K562 (cell line): Measurements from ENCODE around the gene ATP6V1F. TPM values are rescaled to one million over a fixed set of nuclear protein-coding genes. Genes with fewer than 3 reads are reported as not detected.

ENCODE experiments used
- ATAC-seq: fragments of 200-7000 bp; cut with Tn5 transposase; 3 replicates; pipeline ENCODE4 v1.9.1; 2020; ENCODE audit warnings: moderate library complexity
- BruUV-seq: library from RNA; stranded (reverse); fragments of 400-500 nt; replicated peaks from 2 replicates; lab custom pipeline; 2021; lab: Mats Ljungman, UMichigan
- CTCF ChIA-PET: fragments of 300-600 bp; formaldehyde crosslinking; extraction: SDS; loops from one replicate; lab custom pipeline; 2021; ENCODE audit warnings: low intra/inter-chr PET ratio; lab: Yijun Ruan, JAX
- POLR2A ChIA-PET: fragments of 300-600, 350-650 bp; sonication (Branson Sonifier 250); formaldehyde crosslinking; extraction: SDS; loops from one replicate; lab custom pipeline; 2021; ENCODE audit warnings: antibody characterized with exemption, inconsistent platforms; lab: Yijun Ruan, JAX
- DNase-seq, 4 experiments: peaks; one replicate each; pipeline versions ENCODE4 v3.0.0 to v3.0.0-alpha.2; 2011 to 2018; ENCODE audit warnings: low spot score in 3 of 4, mixed read lengths in 3 of 4; ENCODE audit errors: extremely low read depth in 1 of 4
- FAIRE-seq: peaks from 2 replicates; lab custom pipeline; 2011; peaks lifted over from hg19 to GRCh38; lab: Jason Lieb, UNC
- H2AFZ ChIP-seq: 2 replicates; pipeline ENCODE4 v1.6.0; 2011; ENCODE audit warnings: low read depth, low read length, control low read depth, inconsistent platforms
- H3K27ac ChIP-seq: fragments of 200-600 bp; 3 replicates; pipeline ENCODE4 v1.8.0; 2011; ENCODE audit warnings: low read depth, mild to moderate bottlenecking, control low read depth, inconsistent platforms, low read length, moderate library complexity, mixed read lengths; ENCODE audit errors: extremely low read depth
- H3K27me3 ChIP-seq, 2 experiments: fragments of 300-600 bp in 1 of 2; 2 replicates in 1 of 2; 3 replicates in 1 of 2; pipeline versions ENCODE4 v1.6.0 to v1.8.0; 2011; ENCODE audit warnings: inconsistent platforms in 2 of 2, low read length in 2 of 2, mild to moderate bottlenecking in 1 of 2, mixed read lengths in 1 of 2, moderate library complexity in 1 of 2; ENCODE audit not compliant: control insufficient read depth in 2 of 2, insufficient read depth in 2 of 2
- H3K36me3 ChIP-seq: fragments of 300-600 bp; 3 replicates; pipeline ENCODE4 v1.8.0; 2011; ENCODE audit warnings: mild to moderate bottlenecking, low read length, inconsistent platforms; ENCODE audit not compliant: control insufficient read depth, insufficient read depth
- H3K4me1 ChIP-seq, 2 experiments: fragments of 200-600 bp in 1 of 2; replicated peaks in 1 of 2; 2 replicates in 1 of 2; 3 replicates in 1 of 2; pipeline versions ENCODE4 v1.5.1 to v1.8.0; 2011; ENCODE audit warnings: inconsistent platforms in 2 of 2, low read length in 2 of 2, mild to moderate bottlenecking in 1 of 2, mixed read lengths in 1 of 2, moderate library complexity in 1 of 2; ENCODE audit not compliant: control insufficient read depth in 2 of 2, insufficient read depth in 2 of 2
- H3K4me2 ChIP-seq: 2 replicates; pipeline ENCODE4 v1.6.1; 2011; ENCODE audit warnings: low read length, control low read depth, inconsistent platforms, mixed read lengths; ENCODE audit not compliant: insufficient read depth
- H3K4me3 ChIP-seq: fragments of 200-600 bp; sonication (generic), shearing (Covaris generic); 2 replicates; pipeline ENCODE4 v1.5.1; 2016; ENCODE audit warnings: control low read depth, inconsistent platforms
- H3K79me2 ChIP-seq: fragments of 200-600 bp; 3 replicates; pipeline ENCODE4 v1.8.0; 2011; ENCODE audit warnings: low read length, inconsistent platforms; ENCODE audit not compliant: control insufficient read depth, insufficient read depth
- H3K9ac ChIP-seq, 2 experiments: 2 replicates each; pipeline versions ENCODE4 v1.6.0 to v1.6.1; 2011; ENCODE audit warnings: low read depth in 2 of 2, low read length in 2 of 2, control low read depth in 1 of 2, inconsistent platforms in 1 of 2, mild to moderate bottlenecking in 1 of 2, mixed read lengths in 1 of 2; ENCODE audit not compliant: insufficient read depth in 1 of 2
- H3K9me1 ChIP-seq: one replicate; pipeline ENCODE4 v1.6.0; 2011; ENCODE audit warnings: inconsistent platforms, mild to moderate bottlenecking, low read length, moderate library complexity; ENCODE audit not compliant: control insufficient read depth, insufficient read depth
- H3K9me3 ChIP-seq: replicated peaks from 2 replicates; pipeline ENCODE4 v1.5.1; 2011; ENCODE audit warnings: low read depth, low read length, inconsistent platforms; ENCODE audit not compliant: control insufficient read depth, insufficient read depth
- H4K20me1 ChIP-seq: replicated peaks from 2 replicates; pipeline ENCODE4 v1.6.1; 2011; ENCODE audit warnings: low read length, inconsistent platforms, mixed read lengths; ENCODE audit not compliant: control insufficient read depth, insufficient read depth
- ATF1 ChIP-seq, 2 experiments: fragments of 450-650 bp in 1 of 2; IDR thresholded peaks; 2 replicates each; pipeline ENCODE4 v1.6.1; 2016; ENCODE audit warnings: missing compliant biosample characterization in 1 of 2, missing genetic modification characterization in 1 of 2
- BRCA1 ChIP-seq, 2 experiments: fragments of 450-650 bp in 1 of 2; sonication (generic) in 1 of 2; formaldehyde crosslinking in 1 of 2; IDR thresholded peaks; 2 replicates each; pipeline versions ENCODE4 v1.5.0 to v1.6.1; 2017 to 2020; ENCODE audit warnings: mild to moderate bottlenecking in 1 of 2, missing genetic modification reagents in 1 of 2
- EGR1 ChIP-seq: fragments of 450-650 bp; conservative IDR thresholded peaks from 2 replicates; pipeline ENCODE4 v1.6.1; 2017; ENCODE audit warnings: mild to moderate bottlenecking
- EHMT2 ChIP-seq: fragments of 450-650 bp; IDR thresholded peaks from 2 replicates; pipeline ENCODE4 v1.6.1; 2018; ENCODE audit warnings: antibody characterized with exemption
- LCOR ChIP-seq: sonication (generic); formaldehyde crosslinking; IDR thresholded peaks from 2 replicates; pipeline ENCODE4 v1.8.0; 2022; ENCODE audit warnings: mild to moderate bottlenecking, missing genetic modification reagents
- MTA2 ChIP-seq: fragments of 450-650 bp; IDR thresholded peaks from 2 replicates; pipeline ENCODE4 v1.6.1; 2016; ENCODE audit warnings: low read depth
- PURB ChIP-seq: sonication (generic); formaldehyde crosslinking; IDR thresholded peaks from 2 replicates; pipeline ENCODE4 v1.9.0; 2021; ENCODE audit warnings: low read depth, mild to moderate bottlenecking, missing genetic modification reagents
- WGBS: fragments of 100-300 bp; shearing (Covaris generic); methylation state at CpG from one replicate; pipeline ENCODE4 v1.1.6; 2016; ENCODE audit warnings: low coverage, mixed read lengths; ENCODE audit not compliant: insufficient coverage; ENCODE audit errors: missing lambda C conversion rate; 5-methylcytosine and 5-hydroxymethylcytosine counted together
- in situ Hi-C: fragments of 300-500 bp; cut with MboI; formaldehyde crosslinking; loops from 4 replicates; pipeline ENCODE4 v1.15.0; 2018; ENCODE audit warnings: inconsistent platforms, mixed read lengths
- intact Hi-C: fragments of 100-400 bp; cut with micrococcal nuclease; formaldehyde crosslinking; loops from 2 replicates; pipeline ENCODE4 v1.14.2; 2022
- polyA plus RNA-seq, 8 experiments: library from polyadenylated mRNA; depleted of rRNA in 4 of 8; stranded (reverse) in 5 of 8; unstranded in 3 of 8; fragments of >200 nt; fragmentation: Nextera tagmentation in 2 of 8; fragmentation: Illumina TruSeq in 1 of 8; extraction: Ambion mirVana in 2 of 8; extraction: Trizol in 1 of 8; gene quantifications; 2 replicates each; pipeline versions ENCODE4 v1.2.1 to v1.2.3, GENCODE V29; 2011 to 2014; ENCODE audit warnings: inconsistent platforms in 1 of 8, missing spikeins in 1 of 8
- total RNA-seq, 7 experiments: library from RNA; depleted of rRNA in 6 of 7; stranded (reverse); fragments of >200 nt in 6 of 7; fragmentation: Illumina TruSeq in 2 of 7; extraction: Trizol in 2 of 7; gene quantifications; 2 replicates each; pipeline versions ENCODE4 v1.2.1 to v1.2.3, GENCODE V29; 2011 to 2021; ENCODE audit warnings: low replicate concordance in 1 of 7

ATP6V1F gene
- total and polyA plus RNA-seq, 9 of the 15 experiments (the other 6 are each of a cell fraction or from before 2014, with no cell fraction given): 206 to 1,123 (median 542) TPM

GRCh38 chr7:128846781-128847444, 15.7 kb upstream of the ATP6V1F start:
- Histone ChIP-seq H4K20me1 (peaks cover 16% of the 10 kb centered on the region; the same call in 1 of the 2 replicates), H3K9me1 (peaks cover 10% of the 10 kb centered on the region), H3K36me3 (peaks cover 99% of the 10 kb centered on the region), H3K27ac (no peak overlapping the region), H3K9me3 (no peaks in the 10 kb centered on the region), H3K79me2 (no peaks in the 10 kb centered on the region), H3K4me2 (no peak overlapping the region), H3K4me3 (no peak overlapping the region), H3K27me3 (no peaks in the 10 kb centered on the region), H3K4me1 (peaks cover 0 to 29% of the 10 kb centered on the region in 2 experiments; a peak in 2 of 5 replicates), H3K9ac (no peak overlapping the region), H2AFZ (no peak overlapping the region)
- BruUV-seq: no TSS peak
- WGBS: 87% methylated on average over 14 of the region's 14 CpGs
- in situ Hi-C loops (no loop called here), intact Hi-C loops (no loop called here)
- ATAC-seq (no peak; the same call in 1 of the 3 replicates), FAIRE-seq (no peak), DNase-seq (no peak)
- ChIA-PET CTCF (no interaction called here), POLR2A (interaction anchor here (0.5 to 5.1 kb wide), 2 partner anchors 14 to 778 kb away, joined by 3 to 47 read pairs; partner anchors contain the start of gene ATP6V1F)
- TF ChIP-seq PURB (CRISPR knock-in tag) (no peak), EGR1 (no peak), MTA2 (no peak), LCOR (no peak), EHMT2 (no peak), ATF1 (CRISPR knock-in tag; IDR thresholded peaks at IDR 0.05) (0 out of 2 replicates have a peak, but pooled peaks have one; percentile 16), ATF1 (tag; IDR thresholded peaks at IDR 0.05) (no peak), BRCA1 (IDR thresholded peaks at IDR 0.05) (no peak), BRCA1 (CRISPR knock-in tag; IDR thresholded peaks at IDR 0.05) (no peak)
